Measurements from ENCODE around the gene SNX11.
A peak's percentile ranks its signal among the peaks of the same experiment; 100 is the strongest.
"Not testable (repeated sequence)": the region's sequence is repeated elsewhere in the genome, so short reads cannot be mapped to it uniquely, and the experiment has no call there.

Gene SNX11

GRCh38 chr17:48070195-48070594 is 37.4 kb upstream of the SNX11 start:
- Histone ChIP-seq H3K27me3 (replicated peaks) (no peaks in the 10 kb centered on the region), H3K4me3 (ENCODE audit: low read depth, low read length) (no peak overlapping the region), H3K27ac (no peak overlapping the region), H3K36me3 (replicated peaks) (peaks cover 52% of the 10 kb centered on the region)
- TF ChIP-seq CTCF (IDR thresholded peaks at IDR 0.05; ENCODE audit: low read depth, low read length, missing control alignments), result no peak
- DNase-seq, result no peak
- in situ Hi-C loops (cut with HindIII; ENCODE audit: low pct_ligation_motif_present, low sequenced_read_pairs), result no loop called here

GRCh38 chr17:48071654-48072053 is 35.9 kb upstream of the SNX11 start:
- H3K36me3 ChIP-seq (replicated peaks), result peaks cover 60% of the 10 kb centered on the region
- no peak overlapping the region for H3K4me3 ChIP-seq (ENCODE audit: low read depth, low read length)
- in situ Hi-C loops (cut with HindIII; ENCODE audit: low pct_ligation_motif_present, low sequenced_read_pairs), result no loop called here
- no peaks in the 10 kb centered on the region for H3K27me3 ChIP-seq (replicated peaks)
- no peak for DNase-seq
- H3K27ac ChIP-seq, result no peak overlapping the region
- no peak for TF ChIP-seq CTCF (IDR thresholded peaks at IDR 0.05; ENCODE audit: low read depth, low read length, missing control alignments)

- H3K27ac ChIP-seq; DNase-seq; in situ Hi-C loops (cut with HindIII; ENCODE audit: low pct_ligation_motif_present, low sequenced_read_pairs); H3K4me3 ChIP-seq (ENCODE audit: low read depth, low read length); H3K27me3 ChIP-seq (replicated peaks): not testable (repeated sequence)
- peaks cover 54% of the 10 kb centered on the region for H3K36me3 ChIP-seq (replicated peaks)
Measured at GRCh38 chr17:48072811-48073210, 34.8 kb upstream of the SNX11 start.

GRCh38 chr17:48073566-48074094 is 33.9 kb upstream of the SNX11 start:
- H3K27me3 ChIP-seq (replicated peaks); DNase-seq; in situ Hi-C loops (cut with HindIII; ENCODE audit: low pct_ligation_motif_present, low sequenced_read_pairs); H3K4me3 ChIP-seq (ENCODE audit: low read depth, low read length): not testable (repeated sequence)
- Histone ChIP-seq H3K36me3 (replicated peaks) (peaks cover 50% of the 10 kb centered on the region), H3K27ac (peak overlapping the region; percentile 2)

- peak; percentile 89 for DNase-seq
- TF ChIP-seq CTCF (IDR thresholded peaks at IDR 0.05; ENCODE audit: low read depth, low read length, missing control alignments), result peak; percentile 83
- H3K36me3 ChIP-seq (replicated peaks), result peaks cover 50% of the 10 kb centered on the region
- no peaks in the 10 kb centered on the region for H3K27me3 ChIP-seq (replicated peaks)
- H3K27ac ChIP-seq, result peak overlapping the region; percentile 2
- in situ Hi-C loops (cut with HindIII; ENCODE audit: low pct_ligation_motif_present, low sequenced_read_pairs), result no loop called here
- H3K4me3 ChIP-seq (ENCODE audit: low read depth, low read length), result no peak overlapping the region
Measured at GRCh38 chr17:48074322-48075081, 33.1 kb upstream of the SNX11 start.

- H3K27me3 ChIP-seq (replicated peaks); DNase-seq; H3K27ac ChIP-seq; H3K4me3 ChIP-seq (ENCODE audit: low read depth, low read length); in situ Hi-C loops (cut with HindIII; ENCODE audit: low pct_ligation_motif_present, low sequenced_read_pairs): not testable (repeated sequence)
- peaks cover 31% of the 10 kb centered on the region for H3K36me3 ChIP-seq (replicated peaks)
Measured at GRCh38 chr17:48077152-48077551, 30.4 kb upstream of the SNX11 start.

- Histone ChIP-seq H3K27me3 (replicated peaks) (no peaks in the 10 kb centered on the region), H3K27ac (no peak overlapping the region), H3K4me3 (ENCODE audit: low read depth, low read length) (no peak overlapping the region), H3K36me3 (replicated peaks) (peaks cover under 1% of the 10 kb centered on the region)
- in situ Hi-C loops (cut with HindIII; ENCODE audit: low pct_ligation_motif_present, low sequenced_read_pairs), result no loop called here
- no peak for TF ChIP-seq CTCF (IDR thresholded peaks at IDR 0.05; ENCODE audit: low read depth, low read length, missing control alignments)
- DNase-seq, result no peak
Measured at GRCh38 chr17:48081858-48082257, 25.7 kb upstream of the SNX11 start.
